VCaP (cell line): Measurements from ENCODE around the gene PLBD1.

Experiments
- H3K27ac ChIP-seq: fragments of 450-650 bp; 2 replicates; pipeline ENCODE4 v1.5.1; 2017
- TF ChIP-seq, protein P1 (sequence below): fragments of 450-650 bp; conservative IDR thresholded peaks from 2 replicates; pipeline ENCODE4 v1.5.1; 2017; ENCODE audit warnings: mild to moderate bottlenecking, moderate library complexity

The PLBD1 gene

DNA sequence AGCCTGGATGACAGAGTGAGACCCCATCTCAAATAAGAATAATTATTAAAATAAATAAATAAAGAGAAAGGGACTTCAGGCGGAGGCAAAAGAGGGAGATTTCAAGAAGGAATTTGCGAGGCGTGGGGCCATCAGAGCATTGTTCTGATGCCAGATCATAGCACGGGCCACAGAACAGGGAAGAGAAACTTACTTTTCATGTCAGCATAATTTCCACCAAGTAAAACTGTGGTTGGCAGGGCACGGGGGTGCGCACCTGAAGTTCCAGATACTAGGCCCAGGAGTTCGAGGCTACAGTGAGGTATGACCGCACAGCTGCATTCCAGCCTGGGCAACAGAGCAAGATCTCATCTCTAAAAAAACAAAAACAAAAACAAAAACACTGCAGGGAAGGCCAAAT lies 11.0 kb upstream of the PLBD1 start:
- TF ChIP-seq, protein P1, sequence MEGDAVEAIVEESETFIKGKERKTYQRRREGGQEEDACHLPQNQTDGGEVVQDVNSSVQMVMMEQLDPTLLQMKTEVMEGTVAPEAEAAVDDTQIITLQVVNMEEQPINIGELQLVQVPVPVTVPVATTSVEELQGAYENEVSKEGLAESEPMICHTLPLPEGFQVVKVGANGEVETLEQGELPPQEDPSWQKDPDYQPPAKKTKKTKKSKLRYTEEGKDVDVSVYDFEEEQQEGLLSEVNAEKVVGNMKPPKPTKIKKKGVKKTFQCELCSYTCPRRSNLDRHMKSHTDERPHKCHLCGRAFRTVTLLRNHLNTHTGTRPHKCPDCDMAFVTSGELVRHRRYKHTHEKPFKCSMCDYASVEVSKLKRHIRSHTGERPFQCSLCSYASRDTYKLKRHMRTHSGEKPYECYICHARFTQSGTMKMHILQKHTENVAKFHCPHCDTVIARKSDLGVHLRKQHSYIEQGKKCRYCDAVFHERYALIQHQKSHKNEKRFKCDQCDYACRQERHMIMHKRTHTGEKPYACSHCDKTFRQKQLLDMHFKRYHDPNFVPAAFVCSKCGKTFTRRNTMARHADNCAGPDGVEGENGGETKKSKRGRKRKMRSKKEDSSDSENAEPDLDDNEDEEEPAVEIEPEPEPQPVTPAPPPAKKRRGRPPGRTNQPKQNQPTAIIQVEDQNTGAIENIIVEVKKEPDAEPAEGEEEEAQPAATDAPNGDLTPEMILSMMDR = no peak
- no peak overlapping the region for H3K27ac ChIP-seq

DNA sequence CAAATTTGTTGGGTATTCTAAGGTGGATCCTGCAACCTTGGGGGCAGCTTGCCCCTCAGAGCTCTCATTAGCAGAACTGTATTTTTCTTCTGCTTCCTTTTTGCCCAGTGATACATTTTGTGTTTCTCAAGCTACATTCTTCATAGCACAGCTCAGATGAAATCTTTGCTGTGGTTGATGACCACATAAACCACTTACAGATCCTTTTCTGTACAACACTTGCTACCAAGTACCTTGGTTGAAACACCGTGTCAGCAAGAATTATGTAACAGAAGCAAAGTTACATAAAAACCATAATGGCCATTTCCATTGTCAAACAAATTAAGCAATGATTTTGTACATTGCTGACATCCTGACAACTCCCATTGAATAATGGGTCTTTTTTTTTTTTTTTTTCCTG lies 9.7 kb upstream of the PLBD1 start:
- TF ChIP-seq, protein P1 = no peak
- no peak overlapping the region for H3K27ac ChIP-seq

DNA sequence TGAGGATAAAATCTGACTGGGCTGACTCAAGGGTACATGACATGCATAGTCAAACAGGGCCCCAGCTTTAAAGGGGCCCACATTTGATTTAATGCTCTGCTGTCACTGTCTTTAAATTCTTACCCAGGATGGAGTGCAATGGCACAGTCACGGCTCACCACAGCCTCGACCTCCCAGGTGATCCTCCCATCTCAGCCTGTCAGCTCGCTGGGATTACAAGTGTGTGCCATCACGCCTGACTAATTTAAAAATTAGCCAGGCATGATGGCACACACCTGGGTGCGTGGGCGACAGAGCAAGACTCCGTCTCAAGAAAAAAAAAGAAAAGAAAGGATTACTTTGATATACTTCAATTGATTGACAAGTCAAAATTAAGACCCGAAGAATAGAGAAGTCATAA lies 9.2 kb upstream of the PLBD1 start:
- no peak overlapping the region for H3K27ac ChIP-seq
- TF ChIP-seq, protein P1 = no peak

DNA sequence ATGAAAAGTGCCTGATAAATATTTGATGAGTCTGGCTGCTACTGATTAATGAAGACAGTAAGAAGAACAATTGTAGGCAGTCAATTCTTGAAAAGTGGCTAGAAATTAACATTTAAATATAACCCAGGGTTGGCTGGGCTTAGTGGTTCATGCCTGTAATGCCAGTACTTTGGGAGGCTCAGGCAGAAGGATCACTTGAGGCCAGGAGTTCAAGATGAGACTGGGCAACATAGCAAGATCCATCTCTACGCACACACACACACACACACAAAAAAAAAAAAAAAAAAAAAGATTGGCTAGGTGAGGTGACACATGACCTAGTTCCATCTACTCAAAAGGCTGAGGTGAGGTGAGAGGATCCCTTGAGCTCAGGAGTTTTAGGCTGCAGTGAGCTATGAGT lies 7.9 kb upstream of the PLBD1 start:
- no peak overlapping the region for H3K27ac ChIP-seq
- TF ChIP-seq, protein P1 = no peak

DNA sequence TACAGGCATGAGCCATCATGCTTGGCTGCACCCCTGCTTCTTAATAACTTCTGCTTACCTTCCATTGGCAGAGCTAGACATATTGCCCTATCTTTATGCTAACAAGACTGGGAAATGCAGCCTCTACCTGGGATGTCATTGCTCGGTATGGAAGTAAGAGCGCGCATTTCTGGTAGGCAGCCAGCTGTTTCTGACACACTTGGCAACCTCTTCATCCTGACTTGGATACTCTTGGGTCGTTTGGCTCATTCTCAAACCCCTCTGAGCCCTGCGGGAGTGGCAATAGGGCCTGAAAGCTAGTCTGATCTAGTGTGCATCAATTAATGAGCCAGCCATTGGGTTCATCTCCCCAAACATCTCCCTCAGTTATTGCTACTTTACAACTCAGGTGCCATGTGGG lies 5.4 kb upstream of the PLBD1 start:
- H3K27ac ChIP-seq = no peak overlapping the region
- TF ChIP-seq, protein P1 = no peak

DNA sequence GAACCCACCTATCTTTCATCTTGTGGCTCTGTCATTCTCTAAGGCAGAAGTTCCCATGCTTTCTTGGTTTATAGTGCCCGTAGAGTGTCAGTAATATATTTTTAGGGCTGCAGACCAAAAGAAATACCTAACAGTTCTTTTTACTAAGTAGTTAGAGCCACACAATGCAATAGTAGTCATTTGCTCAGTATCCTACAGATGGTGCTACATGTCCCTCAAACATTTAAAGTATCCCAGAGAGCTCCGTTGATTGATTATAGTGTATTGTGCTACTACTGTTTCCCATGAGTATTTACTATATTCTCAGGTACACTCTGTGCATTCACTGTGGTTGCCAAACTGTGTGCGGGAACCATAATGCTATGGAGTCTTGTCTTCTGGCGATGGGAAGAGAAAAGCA lies 4.7 kb upstream of the PLBD1 start:
- TF ChIP-seq, protein P1 = no peak; the same call in 1 of the 2 replicates
- no peak overlapping the region for H3K27ac ChIP-seq

DNA sequence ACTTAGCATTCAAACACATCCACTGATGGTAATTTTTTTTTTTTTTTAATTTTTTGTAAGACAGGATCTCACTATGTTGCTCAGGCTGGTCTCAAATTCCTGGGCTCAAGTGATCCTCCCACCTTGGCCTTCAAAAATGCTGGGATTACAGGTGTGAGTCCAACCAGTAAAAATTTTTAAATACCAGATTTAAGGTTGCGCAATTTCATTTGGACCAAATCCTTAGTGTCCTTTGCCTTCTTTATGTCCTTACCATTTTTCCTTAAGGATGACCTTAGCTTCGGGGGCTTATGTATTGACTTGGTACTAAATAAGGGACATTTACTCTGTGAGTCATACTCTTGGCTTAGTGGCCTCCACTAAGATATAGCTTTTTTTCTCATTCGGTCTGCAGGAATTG lies 4.1 kb upstream of the PLBD1 start:
- H3K27ac ChIP-seq = no peak overlapping the region
- TF ChIP-seq, protein P1 = no peak

DNA sequence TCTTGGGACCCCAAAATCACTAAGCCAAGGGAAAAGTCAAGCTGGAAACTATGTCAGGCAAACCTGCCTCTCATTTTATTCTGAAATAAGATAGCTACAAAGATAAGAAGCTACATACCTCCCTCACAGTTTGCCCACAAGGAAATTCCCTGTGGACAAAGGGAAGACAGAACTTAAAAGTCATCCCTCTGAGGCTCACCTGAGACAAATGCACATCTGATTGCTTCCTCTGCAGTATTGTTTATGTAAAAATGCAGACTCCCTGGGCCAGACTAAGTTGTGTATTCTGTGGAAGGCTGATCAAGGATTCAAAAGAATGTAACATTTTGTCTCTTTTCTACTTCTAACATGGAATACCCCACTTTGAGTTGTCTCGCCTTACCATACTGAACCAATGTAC lies 2.5 kb upstream of the PLBD1 start:
- TF ChIP-seq, protein P1 = no peak
- H3K27ac ChIP-seq = no peak overlapping the region
